Nephron (organoid): ENCODE measurements around the gene GM2A.

Experiments used
- H3K27ac Mint-ChIP-seq, 3 experiments: 2 replicates each; pipeline ENCODE4 v1.8.0; 2020; ENCODE audit warnings: mixed read lengths in 3 of 3, mild to moderate bottlenecking in 2 of 3, moderate library complexity in 1 of 3
- H3K27me3 Mint-ChIP-seq: 2 replicates; pipeline ENCODE4 v1.8.0; 2021; ENCODE audit warnings: low read depth, mild to moderate bottlenecking, moderate library complexity, mixed read lengths
- H3K36me3 Mint-ChIP-seq: 2 replicates; pipeline ENCODE4 v1.8.0; 2020; ENCODE audit warnings: low read depth, mixed read lengths
- H3K4me1 Mint-ChIP-seq: 2 replicates; pipeline ENCODE4 v1.8.0; 2020; ENCODE audit warnings: mixed read lengths
- H3K4me3 Mint-ChIP-seq, 3 experiments: 2 replicates each; pipeline ENCODE4 v1.8.0; 2020; ENCODE audit warnings: mild to moderate bottlenecking in 3 of 3, mixed read lengths in 3 of 3, moderate library complexity in 2 of 3
- H3K9me3 Mint-ChIP-seq: 2 replicates; pipeline ENCODE4 v1.8.0; 2020; ENCODE audit warnings: mixed read lengths
- TF ChIP-seq, protein P1 (sequence below), 3 experiments: fragments of 200-600 bp; sonication (generic); IDR thresholded peaks; one replicate each; pipeline ENCODE4 v1.5.0; 2021; ENCODE audit warnings: antibody characterized with exemption in 3 of 3; ENCODE audit not compliant: unreplicated experiment in 3 of 3

Gene GM2A

DNA sequence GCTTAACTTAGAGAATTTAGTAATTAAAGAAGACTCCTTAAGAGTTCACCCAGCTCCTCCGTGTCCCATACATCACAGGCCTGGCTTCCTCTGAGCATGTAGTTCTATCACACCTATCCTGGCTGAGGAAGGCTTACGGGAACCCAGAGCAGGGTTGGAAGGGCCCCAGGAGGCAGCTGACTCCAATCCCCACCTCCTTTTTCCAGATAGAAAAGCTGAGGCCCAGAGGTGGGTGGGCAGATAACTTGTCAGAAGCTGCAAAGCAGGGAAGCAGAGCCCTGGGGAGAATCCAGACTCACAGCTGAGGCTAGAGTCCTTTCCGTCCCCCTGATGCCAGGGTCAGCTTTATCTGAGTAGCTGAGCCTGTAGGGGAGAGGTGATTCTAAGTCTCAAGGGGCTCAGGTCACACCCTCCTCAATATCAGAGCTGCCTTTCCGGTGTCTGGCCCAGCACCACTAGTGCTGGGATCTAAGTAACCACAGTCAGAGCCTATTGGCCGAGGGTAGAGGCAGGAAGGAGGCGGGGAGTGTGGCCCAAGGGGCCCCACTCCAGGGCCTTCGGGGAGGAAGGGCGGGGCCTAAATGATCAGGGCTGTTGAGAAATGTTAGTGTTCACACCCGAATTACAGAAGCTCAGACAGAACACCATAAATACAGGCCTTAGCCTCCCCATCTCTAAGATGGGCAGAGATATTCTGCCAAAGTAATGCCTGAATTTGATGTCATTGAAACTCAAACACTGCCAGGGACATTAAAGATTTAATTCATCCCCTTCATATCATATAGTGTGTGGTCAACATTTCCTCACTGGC is 39.0 kb upstream of the GM2A start:
- Mint-ChIP-seq H3K4me3 (no peak overlapping the region), H3K4me1 (no peaks in the 10 kb centered on the region), H3K9me3 (no peaks in the 10 kb centered on the region), H3K36me3 (no peaks in the 10 kb centered on the region), H3K27ac (no peak overlapping the region), H3K27me3 (no peaks in the 10 kb centered on the region)
- TF ChIP-seq, protein P1, sequence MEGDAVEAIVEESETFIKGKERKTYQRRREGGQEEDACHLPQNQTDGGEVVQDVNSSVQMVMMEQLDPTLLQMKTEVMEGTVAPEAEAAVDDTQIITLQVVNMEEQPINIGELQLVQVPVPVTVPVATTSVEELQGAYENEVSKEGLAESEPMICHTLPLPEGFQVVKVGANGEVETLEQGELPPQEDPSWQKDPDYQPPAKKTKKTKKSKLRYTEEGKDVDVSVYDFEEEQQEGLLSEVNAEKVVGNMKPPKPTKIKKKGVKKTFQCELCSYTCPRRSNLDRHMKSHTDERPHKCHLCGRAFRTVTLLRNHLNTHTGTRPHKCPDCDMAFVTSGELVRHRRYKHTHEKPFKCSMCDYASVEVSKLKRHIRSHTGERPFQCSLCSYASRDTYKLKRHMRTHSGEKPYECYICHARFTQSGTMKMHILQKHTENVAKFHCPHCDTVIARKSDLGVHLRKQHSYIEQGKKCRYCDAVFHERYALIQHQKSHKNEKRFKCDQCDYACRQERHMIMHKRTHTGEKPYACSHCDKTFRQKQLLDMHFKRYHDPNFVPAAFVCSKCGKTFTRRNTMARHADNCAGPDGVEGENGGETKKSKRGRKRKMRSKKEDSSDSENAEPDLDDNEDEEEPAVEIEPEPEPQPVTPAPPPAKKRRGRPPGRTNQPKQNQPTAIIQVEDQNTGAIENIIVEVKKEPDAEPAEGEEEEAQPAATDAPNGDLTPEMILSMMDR (IDR thresholded peaks at IDR 0.05; ENCODE audit: unreplicated experiment in 3 of 3), result no peak

DNA sequence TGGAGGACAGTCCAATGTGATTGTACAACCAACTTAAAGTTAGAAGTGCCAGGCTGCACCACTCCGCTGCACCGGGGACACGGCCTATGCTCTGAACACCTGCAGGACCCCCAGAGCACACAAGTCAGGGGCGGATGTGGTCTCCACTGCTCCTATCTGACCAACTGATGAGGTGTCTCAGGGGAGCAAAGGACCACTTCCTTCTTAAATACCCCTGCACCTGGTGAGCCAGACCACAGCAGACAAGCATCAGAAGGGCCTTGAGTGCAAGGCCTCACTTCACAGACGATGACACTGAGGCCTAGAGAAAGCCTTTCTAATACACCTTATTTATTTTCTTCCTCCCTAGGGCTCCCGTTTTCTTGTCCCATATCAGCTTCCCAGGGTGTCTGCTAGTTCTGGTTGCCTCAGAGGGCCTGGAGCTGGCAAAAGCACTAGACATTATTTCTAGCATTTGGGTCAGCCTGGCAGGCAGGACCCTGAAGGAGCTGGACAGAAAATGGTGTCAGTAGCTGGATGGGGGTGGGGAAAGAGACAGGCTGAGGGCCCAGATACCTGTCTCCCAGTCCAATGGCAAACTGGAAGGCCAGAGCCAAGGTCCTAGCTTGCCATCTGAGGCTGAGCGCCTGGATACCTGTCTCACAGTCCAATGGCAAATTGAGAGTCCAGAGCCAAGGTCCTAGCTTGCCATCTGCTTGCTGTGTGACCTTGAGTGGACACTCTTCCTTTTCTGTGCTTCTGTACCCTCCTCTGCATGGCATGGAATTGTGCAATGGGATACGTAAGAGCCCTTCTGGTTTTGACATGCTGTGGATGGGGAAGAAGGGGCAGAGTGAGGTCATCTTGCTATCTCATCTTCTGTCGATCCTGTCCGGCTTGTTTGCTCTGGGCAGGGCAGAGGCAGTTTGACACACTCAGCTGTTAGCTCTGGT is 38.1 kb upstream of the GM2A start:
- Mint-ChIP-seq H3K27ac (no peak overlapping the region), H3K4me3 (no peak overlapping the region), H3K4me1 (no peaks in the 10 kb centered on the region), H3K27me3 (peaks cover under 1% of the 10 kb centered on the region), H3K36me3 (no peaks in the 10 kb centered on the region), H3K9me3 (no peaks in the 10 kb centered on the region)
- TF ChIP-seq, protein P1 (IDR thresholded peaks at IDR 0.05; ENCODE audit: unreplicated experiment in 3 of 3), result no peak

DNA sequence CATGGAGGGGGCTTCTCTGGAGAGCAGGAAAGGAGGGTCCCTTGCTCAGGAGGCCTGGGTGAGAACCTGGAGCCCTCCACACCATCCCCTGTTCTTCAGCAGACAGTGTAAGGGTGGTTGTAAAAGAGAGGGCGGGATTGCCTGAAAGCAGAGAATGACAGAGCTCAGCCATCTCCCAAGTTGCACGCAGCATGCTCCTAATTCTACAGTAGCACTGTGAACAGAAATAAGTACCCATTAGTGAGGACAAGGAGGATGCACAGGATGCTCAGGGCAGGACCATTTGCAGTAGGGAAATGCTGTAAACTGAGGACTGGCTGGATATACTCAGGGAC is 37.5 kb upstream of the GM2A start:
- Mint-ChIP-seq H3K27me3 (peaks cover 7% of the 10 kb centered on the region), H3K27ac (no peak overlapping the region), H3K4me1 (no peaks in the 10 kb centered on the region), H3K4me3 (no peak overlapping the region), H3K9me3 (no peaks in the 10 kb centered on the region), H3K36me3 (no peaks in the 10 kb centered on the region)
- TF ChIP-seq, protein P1 (IDR thresholded peaks at IDR 0.05; ENCODE audit: unreplicated experiment in 3 of 3), result no peak

- H3K4me3 Mint-ChIP-seq, result no peak overlapping the region
- peaks cover 7% of the 10 kb centered on the region for H3K27me3 Mint-ChIP-seq
- TF ChIP-seq, protein P1 (IDR thresholded peaks at IDR 0.05; ENCODE audit: unreplicated experiment in 3 of 3), result no peak
- H3K27ac Mint-ChIP-seq, result no peak overlapping the region
- no peaks in the 10 kb centered on the region for H3K36me3 Mint-ChIP-seq
- H3K4me1 Mint-ChIP-seq, result no peaks in the 10 kb centered on the region
- no peaks in the 10 kb centered on the region for H3K9me3 Mint-ChIP-seq
These were observed 36.2 kb upstream of the GM2A start for GRCh38 chr5:151216781-151217180.

DNA sequence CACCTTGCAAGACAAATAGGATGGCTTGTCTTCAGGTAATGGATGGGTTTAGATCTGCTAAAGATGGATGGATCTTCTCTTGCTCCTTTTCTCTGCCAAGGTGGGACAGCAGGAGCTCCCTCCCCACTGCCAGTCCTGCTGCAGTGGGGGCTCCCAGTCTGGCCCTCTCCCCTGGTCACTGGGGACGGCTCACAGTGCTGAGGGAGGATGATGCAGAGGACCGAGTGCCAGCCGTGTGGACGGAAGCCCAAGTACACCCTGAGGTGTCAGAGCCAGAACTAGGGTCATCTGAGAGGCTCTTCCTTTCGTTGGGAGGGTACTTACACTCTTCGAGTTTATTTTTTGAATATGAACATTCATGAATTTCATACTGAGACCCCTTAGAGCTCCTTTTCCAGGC is 34.8 kb upstream of the GM2A start:
- Mint-ChIP-seq H3K9me3 (no peaks in the 10 kb centered on the region), H3K27me3 (peaks cover 14% of the 10 kb centered on the region), H3K4me1 (peaks cover 6% of the 10 kb centered on the region), H3K4me3 (no peak overlapping the region), H3K36me3 (no peaks in the 10 kb centered on the region), H3K27ac (no peak overlapping the region)
- TF ChIP-seq, protein P1 (IDR thresholded peaks at IDR 0.05; ENCODE audit: unreplicated experiment in 3 of 3), result no peak
